Thymus (tissue), 11 donors: ENCODE measurements around the gene YAP1. TPM values are rescaled to one million over a fixed set of nuclear protein-coding genes. Genes with fewer than 3 reads are reported as not detected.

Experiments used
- DNase-seq, 9 donors: peaks; one replicate each; pipeline ENCODE4 v3.0.0-alpha.2; 2013; ENCODE audit warnings: low spot score in 9 of 9, low read depth in 6 of 9, missing footprints in 1 of 9
- H3K27ac ChIP-seq, 2 donors: one replicate each; pipeline ENCODE4 v1.5.1; 2013; ENCODE audit warnings: control low read depth in 1 of 2, low read depth in 1 of 2, low read length in 1 of 2, mild to moderate bottlenecking in 1 of 2, moderate library complexity in 1 of 2
- H3K27me3 ChIP-seq, 2 donors: one replicate each; pipeline ENCODE4 v1.5.1; 2013; ENCODE audit warnings: low read length in 1 of 2; ENCODE audit not compliant: control insufficient read depth in 2 of 2, insufficient read depth in 1 of 2
- H3K36me3 ChIP-seq, 2 donors: one replicate each; pipeline ENCODE4 v1.5.1; 2013; ENCODE audit warnings: low read length in 1 of 2, mild to moderate bottlenecking in 1 of 2, moderate library complexity in 1 of 2; ENCODE audit not compliant: control insufficient read depth in 2 of 2, insufficient read depth in 2 of 2
- H3K4me1 ChIP-seq, 2 donors: one replicate each; pipeline ENCODE4 v1.5.1; 2013; ENCODE audit warnings: low read length in 2 of 2; ENCODE audit not compliant: control insufficient read depth in 2 of 2, insufficient read depth in 2 of 2
- H3K4me3 ChIP-seq, 2 donors: one replicate each; pipeline ENCODE4 v1.5.1; 2013; ENCODE audit warnings: low read length in 2 of 2, control low read depth in 1 of 2, mild to moderate bottlenecking in 1 of 2
- H3K9me3 ChIP-seq, 2 donors: one replicate each; pipeline ENCODE4 v1.5.1; 2013; ENCODE audit warnings: low read length in 1 of 2, mild to moderate bottlenecking in 1 of 2; ENCODE audit not compliant: control insufficient read depth in 2 of 2, insufficient read depth in 1 of 2
- WGBS: extraction: QIAGEN DNeasy Blood & Tissue Kit; methylation state at CpG from one replicate; pipeline ENCODE4 v1.1.7; 2013; 5-methylcytosine and 5-hydroxymethylcytosine counted together
- polyA plus RNA-seq: library from polyadenylated mRNA; stranded (reverse); fragments of 200-250 nt; gene quantifications from one replicate; pipeline ENCODE4 v1.2.3, GENCODE V29; 2013
- total RNA-seq: library from RNA; stranded (reverse); fragments of 120-200 nt; gene quantifications from one replicate; pipeline ENCODE4 v1.2.4, GENCODE V29; 2013
- donor health status: healthy.

The YAP1 gene
- total and polyA plus RNA-seq, 2 donors = 10.5 to 27.9 TPM

- Histone ChIP-seq H3K36me3 (no peaks in the 10 kb centered on the region), H3K4me1 (peaks cover 9 to 15% of the 10 kb centered on the region in 2 donors), H3K9me3 (no peaks in the 10 kb centered on the region), H3K27ac (no peak overlapping the region), H3K27me3 (peaks cover 2 to 21% of the 10 kb centered on the region in 2 donors), H3K4me3 (no peak overlapping the region)
- WGBS = 68% methylated on average over 5 of the region's 5 CpGs
- DNase-seq = no peak
These were observed 157.4 kb downstream of the YAP1 start for GRCh38 chr11:102267609-102268008.

DNA sequence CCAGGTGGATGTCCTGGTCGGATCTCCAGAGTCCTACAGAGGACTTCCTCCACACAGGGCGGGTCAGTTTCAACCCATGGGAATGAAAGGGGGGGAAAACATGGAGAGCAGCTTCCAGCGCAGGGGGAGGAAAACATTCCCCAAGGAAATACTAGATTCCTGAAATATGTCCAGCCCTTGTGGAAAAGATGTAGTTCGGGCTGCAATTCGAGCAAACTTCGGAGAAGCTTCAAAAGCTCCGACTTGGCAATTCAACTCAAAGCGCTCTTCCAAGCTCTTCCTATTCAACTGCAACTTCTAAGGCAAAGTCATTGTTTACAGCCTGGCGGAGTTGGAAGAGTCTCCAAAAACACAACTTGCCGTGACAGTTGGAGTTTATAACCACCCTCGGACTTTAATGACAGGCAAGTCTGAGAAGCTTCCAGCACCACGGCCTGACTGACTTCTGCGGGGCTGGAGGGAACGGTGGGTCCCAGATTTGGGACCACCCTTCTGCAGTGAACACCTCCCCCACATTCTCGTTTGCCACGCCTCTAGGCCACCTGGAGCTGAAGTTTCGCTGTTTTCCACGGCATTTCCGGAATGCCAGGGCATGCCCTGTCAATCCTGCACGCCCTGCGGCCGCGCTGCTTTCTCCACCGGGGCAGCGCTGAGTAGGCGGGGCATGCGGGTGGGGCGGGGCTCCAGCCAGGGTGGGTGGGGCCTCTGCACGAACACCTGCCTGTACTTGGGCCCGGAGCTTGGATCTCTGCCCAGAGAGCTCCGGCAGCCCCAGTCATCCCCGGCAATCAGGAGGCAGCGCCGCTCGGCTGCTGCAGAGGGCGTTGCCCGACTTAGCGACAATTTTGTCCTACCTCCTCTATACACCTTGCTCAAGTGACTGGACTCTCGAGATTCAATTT, 158.1 kb downstream of the YAP1 start:
- H3K27ac ChIP-seq = peak overlapping the region in 1 of 2 donors; percentile 64
- 27% methylated on average over 39 of the region's 39 CpGs for WGBS

GRCh38 chr11:102268985-102269470, 158.8 kb downstream of the YAP1 start:
- Histone ChIP-seq H3K36me3 (no peaks in the 10 kb centered on the region), H3K4me1 (peaks cover 11 to 18% of the 10 kb centered on the region in 2 donors), H3K27ac (no peak overlapping the region), H3K4me3 (peak overlapping the region in 1 of 2 donors; percentile 14), H3K9me3 (no peaks in the 10 kb centered on the region), H3K27me3 (peaks cover 2 to 21% of the 10 kb centered on the region in 2 donors)
- WGBS = 10% methylated on average over 6 of the region's 6 CpGs
- no peak for DNase-seq

More for the DNA sequence above, 158.1 kb downstream of the YAP1 start:
- DNase-seq = peak in 5 of 9 donors; percentile 62 to 87 (median 79)
- H3K27me3 ChIP-seq = peaks cover 2 to 21% of the 10 kb centered on the region in 2 donors
- H3K9me3 ChIP-seq = no peaks in the 10 kb centered on the region
- H3K4me1 ChIP-seq = peaks cover 11 to 18% of the 10 kb centered on the region in 2 donors
- peak overlapping the region in 1 of 2 donors; percentile 21 for H3K4me3 ChIP-seq
- H3K36me3 ChIP-seq = no peaks in the 10 kb centered on the region

GRCh38 chr11:102269927-102270326, 159.7 kb downstream of the YAP1 start:
- Histone ChIP-seq H3K9me3 (no peaks in the 10 kb centered on the region), H3K27ac (no peak overlapping the region), H3K36me3 (no peaks in the 10 kb centered on the region), H3K4me3 (no peak overlapping the region), H3K27me3 (peaks cover 2 to 21% of the 10 kb centered on the region in 2 donors), H3K4me1 (peaks cover 11 to 18% of the 10 kb centered on the region in 2 donors)
- 64% methylated on average over 2 of the region's 2 CpGs for WGBS
- DNase-seq = peak in 1 of 9 donors; percentile 10

DNA sequence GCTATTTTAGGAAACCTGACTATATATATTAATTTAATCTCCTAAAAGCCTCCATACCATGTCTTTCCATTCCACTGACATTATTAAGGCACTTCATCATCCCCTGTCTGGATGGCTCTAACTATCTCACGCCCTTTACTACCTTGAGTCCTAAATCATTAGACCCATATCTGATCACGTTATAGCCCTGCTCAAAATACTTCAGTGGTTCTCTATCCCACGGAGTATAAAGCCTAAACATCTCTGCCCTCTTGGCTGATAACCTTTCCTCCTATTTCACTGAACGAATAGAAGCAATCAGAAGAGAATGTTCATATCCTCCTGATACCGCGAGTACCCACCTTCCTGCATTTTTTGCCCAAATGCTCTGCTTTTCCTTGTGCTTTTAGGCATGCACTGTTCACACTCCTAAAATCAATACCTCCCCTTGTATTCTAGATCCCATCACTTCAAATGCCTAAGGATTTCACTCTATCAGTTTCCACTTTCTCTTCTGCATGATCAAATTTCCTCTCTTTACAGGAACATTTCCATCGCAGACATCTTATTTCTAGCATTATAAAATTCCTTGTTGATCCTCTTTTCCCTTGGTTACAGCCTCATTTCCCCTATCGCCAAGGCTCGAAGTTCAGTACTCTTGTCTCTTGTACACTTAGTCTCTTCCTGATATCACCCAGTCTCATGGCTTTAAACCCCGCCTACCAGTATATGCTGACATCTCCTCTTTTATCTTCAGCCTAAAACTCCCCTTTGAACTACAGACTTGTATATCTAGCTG, 162.0 kb downstream of the YAP1 start:
- peaks cover 2 to 21% of the 10 kb centered on the region in 2 donors for H3K27me3 ChIP-seq
- H3K4me1 ChIP-seq = peaks cover 11 to 20% of the 10 kb centered on the region in 2 donors
- no peak overlapping the region for H3K27ac ChIP-seq
- no peaks in the 10 kb centered on the region for H3K36me3 ChIP-seq
- H3K4me3 ChIP-seq = no peak overlapping the region
- no peaks in the 10 kb centered on the region for H3K9me3 ChIP-seq
- 89% methylated on average over 10 of the region's 10 CpGs for WGBS
- peak in 2 of 9 donors; percentile 32 to 61 for DNase-seq

DNA sequence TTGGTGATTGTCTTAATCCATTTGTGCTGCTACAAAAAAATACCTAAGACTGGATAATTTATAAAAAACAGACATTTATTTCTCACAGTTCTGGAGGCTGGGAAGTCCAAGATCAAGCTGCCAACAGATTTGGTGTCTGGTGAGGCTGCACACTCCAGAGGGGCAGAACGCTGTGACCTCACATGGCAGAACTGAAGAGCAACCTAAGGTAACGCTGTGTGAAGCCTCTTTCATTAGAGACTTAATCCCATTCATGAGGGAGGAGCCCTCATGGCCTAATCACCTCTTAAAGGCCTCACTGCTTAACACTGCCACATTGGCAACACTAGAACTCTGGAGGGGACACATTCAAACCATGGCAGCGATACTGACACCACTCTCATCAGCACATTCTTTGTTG, 164.4 kb downstream of the YAP1 start:
- Histone ChIP-seq H3K36me3 (no peaks in the 10 kb centered on the region), H3K4me1 (peaks cover 5 to 7% of the 10 kb centered on the region in 2 donors), H3K27me3 (peaks cover 2 to 5% of the 10 kb centered on the region in 2 donors), H3K27ac (no peak overlapping the region), H3K9me3 (no peaks in the 10 kb centered on the region), H3K4me3 (no peak overlapping the region)
- DNase-seq = no peak
- 98% methylated on average over 3 of the region's 3 CpGs for WGBS

DNA sequence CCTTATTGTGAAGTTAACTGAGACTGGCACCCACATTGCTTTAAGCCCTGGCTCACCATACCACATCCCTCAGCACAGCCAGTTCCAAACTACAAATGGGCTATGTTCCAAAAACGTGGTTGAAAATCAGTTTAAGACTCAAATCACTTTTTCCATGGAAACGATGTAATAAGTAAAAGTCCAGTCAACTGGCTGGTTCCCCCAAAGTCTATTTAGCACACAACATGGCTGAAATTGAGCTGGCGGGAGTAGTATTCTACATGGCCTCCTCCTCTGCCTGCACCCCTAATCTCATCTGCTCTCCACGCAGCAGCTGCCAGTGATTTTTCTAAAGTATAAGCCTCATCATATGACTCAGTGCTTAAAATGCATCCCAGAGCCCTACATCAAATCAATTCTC, 166.1 kb downstream of the YAP1 start:
- no peak for DNase-seq
- Histone ChIP-seq H3K36me3 (no peaks in the 10 kb centered on the region), H3K9me3 (no peaks in the 10 kb centered on the region), H3K4me1 (peaks cover 5 to 9% of the 10 kb centered on the region in 2 donors), H3K4me3 (no peak overlapping the region), H3K27ac (no peak overlapping the region), H3K27me3 (peaks cover 0 to 1% of the 10 kb centered on the region in 2 donors)
- WGBS = 81% methylated on average over 4 of the region's 4 CpGs

DNA sequence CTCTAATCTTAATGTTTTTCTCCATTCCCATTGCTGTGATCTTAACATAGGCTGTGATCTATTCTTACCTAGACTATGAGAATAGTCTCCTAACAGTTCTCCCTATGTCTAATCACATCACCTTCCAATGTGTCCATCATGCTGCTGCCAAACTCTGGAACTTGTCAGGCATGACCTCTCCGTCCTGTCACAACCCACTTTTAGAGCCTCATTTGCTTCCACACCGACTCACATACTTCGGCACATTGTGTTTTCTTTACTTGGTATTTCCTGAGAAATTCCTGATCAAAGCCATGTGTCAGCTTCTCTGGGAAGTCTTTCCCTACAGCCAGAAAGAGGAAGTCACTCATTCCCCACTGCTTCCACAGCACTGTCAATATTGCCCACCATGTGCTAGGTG, 166.5 kb downstream of the YAP1 start:
- no peak for DNase-seq
- Histone ChIP-seq H3K4me1 (peaks cover 5 to 9% of the 10 kb centered on the region in 2 donors), H3K4me3 (no peak overlapping the region), H3K27ac (no peak overlapping the region), H3K27me3 (no peaks in the 10 kb centered on the region), H3K9me3 (no peaks in the 10 kb centered on the region), H3K36me3 (no peaks in the 10 kb centered on the region)
- 78% methylated on average over 3 of the region's 3 CpGs for WGBS
